IPS-NIHi7 (cell line): ENCODE results near the gene VAPA.
"Not testable (repeated sequence)": the region's sequence is repeated elsewhere in the genome, so short reads cannot be mapped to it uniquely, and the experiment has no call there.

ENCODE experiments used
- DNase-seq: peaks from one replicate; pipeline ENCODE4 v3.0.0; 2012; ENCODE audit warnings: mixed read lengths; ENCODE audit errors: extremely low spot score

The VAPA gene

GRCh38 chr18:9886005-9886348, 27.8 kb upstream of the VAPA start:
- DNase-seq: no peak

GRCh38 chr18:9887992-9888391, 25.8 kb upstream of the VAPA start:
- DNase-seq: no peak

GRCh38 chr18:9890196-9890595, 23.6 kb upstream of the VAPA start:
- no peak for DNase-seq

- no peak for DNase-seq
Observed at GRCh38 chr18:9890957-9891356, 22.9 kb upstream of the VAPA start.

GRCh38 chr18:9891515-9891914, 22.3 kb upstream of the VAPA start:
- not testable (repeated sequence) for DNase-seq

- no peak for DNase-seq
Observed at GRCh38 chr18:9894454-9895068, 19.3 kb upstream of the VAPA start.

GRCh38 chr18:9897129-9897528, 16.7 kb upstream of the VAPA start:
- no peak for DNase-seq

GRCh38 chr18:9897787-9898291, 16.0 kb upstream of the VAPA start:
- not testable (repeated sequence) for DNase-seq

- no peak for DNase-seq
Observed at GRCh38 chr18:9898792-9899549, 14.8 kb upstream of the VAPA start.

GRCh38 chr18:9899550-9899930, 14.3 kb upstream of the VAPA start:
- DNase-seq: not testable (repeated sequence)

GRCh38 chr18:9900699-9901098, 13.1 kb upstream of the VAPA start:
- no peak for DNase-seq

GRCh38 chr18:9901377-9901776, 12.4 kb upstream of the VAPA start:
- no peak for DNase-seq

GRCh38 chr18:9902264-9902663, 11.6 kb upstream of the VAPA start:
- DNase-seq: not testable (repeated sequence)

GRCh38 chr18:9902832-9903231, 11.0 kb upstream of the VAPA start:
- DNase-seq: no peak

GRCh38 chr18:9905401-9905922, 8.4 kb upstream of the VAPA start:
- DNase-seq: no peak

- no peak for DNase-seq
Observed at GRCh38 chr18:9906481-9906880, 7.3 kb upstream of the VAPA start.

GRCh38 chr18:9907867-9908266, 5.9 kb upstream of the VAPA start:
- DNase-seq: no peak

GRCh38 chr18:9910071-9910470, 3.7 kb upstream of the VAPA start:
- no peak for DNase-seq

GRCh38 chr18:9910661-9911060, 3.2 kb upstream of the VAPA start:
- DNase-seq: no peak

GRCh38 chr18:9911226-9911625, 2.6 kb upstream of the VAPA start:
- no peak for DNase-seq

GRCh38 chr18:9912285-9912684, 1.5 kb upstream of the VAPA start:
- DNase-seq: not testable (repeated sequence)

GRCh38 chr18:9913151-9913525, 678 bp upstream of the VAPA start:
- no peak for DNase-seq

GRCh38 chr18:9914334-9914583, 443 bp downstream of the VAPA start:
- DNase-seq: no peak
